ENCODE measurements around the gene SLC35B2. TPM values are rescaled to one million over a fixed set of nuclear protein-coding genes. Genes with fewer than 3 reads are reported as not detected.
A peak's percentile ranks its signal among the peaks of the same experiment; 100 is the strongest.

The SLC35B2 gene
- total RNA-seq, 2 experiments from 2014 or later, result 13.9 to 16.5 TPM

DNA sequence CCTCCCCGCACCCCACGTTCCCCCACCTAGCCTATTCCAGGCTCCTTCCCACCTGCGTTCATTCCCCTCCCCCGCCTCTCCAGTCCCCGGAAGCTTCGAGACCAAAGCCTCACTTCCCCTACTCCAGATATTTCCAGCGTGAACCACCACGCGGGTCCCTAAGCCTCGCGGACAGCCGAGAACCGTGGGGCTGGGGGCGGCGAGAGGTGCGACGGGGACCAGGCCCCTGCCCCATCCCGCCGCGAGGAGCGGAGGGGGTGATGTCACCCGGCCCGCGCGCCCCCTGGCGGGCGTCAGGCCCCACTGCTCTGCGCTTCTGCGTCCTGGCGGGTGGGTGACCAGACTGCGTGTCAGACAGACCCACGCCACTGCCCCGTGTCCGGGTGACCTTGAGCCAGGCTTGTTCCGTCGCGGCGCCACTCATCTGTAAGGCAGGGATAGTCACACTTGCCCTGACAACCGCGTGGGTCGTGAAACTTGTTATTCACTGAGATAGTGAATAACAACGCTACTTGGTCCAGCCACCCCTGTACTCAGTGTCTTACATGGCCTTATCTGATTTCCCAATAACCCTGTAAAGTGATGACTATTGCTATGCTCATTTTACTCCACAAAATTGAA is 19.4 kb downstream of the SLC35B2 start:
- peak overlapping the region; percentile 57 for H3K4me3 ChIP-seq (ENCODE audit: low read depth, low read length, poor library complexity, severe bottlenecking)

DNA sequence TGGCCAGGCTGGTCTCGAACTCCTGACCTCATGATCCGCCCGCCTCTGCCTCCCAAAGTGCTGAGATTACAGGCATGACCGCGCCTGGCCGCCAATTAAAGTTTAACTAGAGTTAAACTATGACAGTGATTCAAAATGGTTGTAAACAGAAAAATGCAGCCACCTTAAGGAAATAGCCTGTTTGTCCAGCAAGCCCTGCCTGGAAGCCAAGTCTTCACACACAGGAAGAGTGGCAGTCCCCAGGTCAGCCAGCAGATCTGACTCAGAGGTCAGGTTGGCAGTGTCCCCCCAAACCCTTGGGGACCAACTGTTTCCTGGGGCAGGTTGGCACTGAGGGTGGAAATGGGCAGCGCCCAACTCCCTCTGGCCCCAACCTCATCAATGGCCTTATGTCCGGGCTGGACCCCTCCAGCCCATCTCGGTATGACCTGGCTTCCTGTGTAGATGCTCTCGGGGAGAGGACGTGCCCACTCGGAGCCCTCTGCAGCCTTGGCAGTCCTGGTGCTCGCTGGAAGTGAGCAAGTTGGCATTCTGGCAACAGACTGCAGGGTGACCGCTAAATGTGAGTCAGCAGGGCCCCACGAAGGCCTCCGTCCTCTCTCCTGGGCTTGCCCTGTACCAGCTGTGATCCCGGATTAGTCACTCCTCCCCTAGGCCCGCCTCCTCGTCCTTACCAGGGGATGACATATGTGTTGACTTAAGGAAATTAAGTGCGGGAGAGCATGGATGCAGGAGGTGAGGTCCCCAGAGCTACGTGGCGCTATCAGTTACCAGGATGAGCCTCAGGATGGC is 20.1 kb downstream of the SLC35B2 start:
- Histone ChIP-seq H3K4me3 (ENCODE audit: low read depth, low read length, poor library complexity, severe bottlenecking) (peak overlapping the region; percentile 57), H3K4me1 (ENCODE audit: insufficient read depth, low read length, poor library complexity, severe bottlenecking) (peaks cover 24% of the 10 kb centered on the region), H4K20me1 (ENCODE audit: insufficient read depth, low read length) (no peaks in the 10 kb centered on the region), H3K36me3 (ENCODE audit: insufficient read depth, low read length) (peaks cover 39% of the 10 kb centered on the region; the same call in 1 of the 2 replicates), H3K9me2 (ENCODE audit: insufficient read depth, low read length) (no peaks in the 10 kb centered on the region), H3K4me2 (ENCODE audit: low read length) (peak overlapping the region; percentile 84), H2AFZ (ENCODE audit: low read length) (peak overlapping the region; percentile 72), H3K79me2 (ENCODE audit: insufficient read depth, low read depth, low read length) (no peaks in the 10 kb centered on the region), H3K9me3 (ENCODE audit: low read length) (no peaks in the 10 kb centered on the region), H3K27ac (ENCODE audit: low read depth, low read length, poor library complexity, severe bottlenecking) (no peak overlapping the region)
- POLR2A ChIA-PET, result interaction anchor here (0.6 kb wide), 1 partner anchor 19 kb away, joined by 4 read pairs; no protein-coding TSS in a partner anchor
- DNase-seq (ENCODE audit: low spot score), result peak; percentile 33
- no peak for TF ChIP-seq EZH2phosphoT487 (IDR thresholded peaks at IDR 0.05; ENCODE audit: borderline replicate concordance, low read depth, low read length)
- TF ChIP-seq, protein P1, sequence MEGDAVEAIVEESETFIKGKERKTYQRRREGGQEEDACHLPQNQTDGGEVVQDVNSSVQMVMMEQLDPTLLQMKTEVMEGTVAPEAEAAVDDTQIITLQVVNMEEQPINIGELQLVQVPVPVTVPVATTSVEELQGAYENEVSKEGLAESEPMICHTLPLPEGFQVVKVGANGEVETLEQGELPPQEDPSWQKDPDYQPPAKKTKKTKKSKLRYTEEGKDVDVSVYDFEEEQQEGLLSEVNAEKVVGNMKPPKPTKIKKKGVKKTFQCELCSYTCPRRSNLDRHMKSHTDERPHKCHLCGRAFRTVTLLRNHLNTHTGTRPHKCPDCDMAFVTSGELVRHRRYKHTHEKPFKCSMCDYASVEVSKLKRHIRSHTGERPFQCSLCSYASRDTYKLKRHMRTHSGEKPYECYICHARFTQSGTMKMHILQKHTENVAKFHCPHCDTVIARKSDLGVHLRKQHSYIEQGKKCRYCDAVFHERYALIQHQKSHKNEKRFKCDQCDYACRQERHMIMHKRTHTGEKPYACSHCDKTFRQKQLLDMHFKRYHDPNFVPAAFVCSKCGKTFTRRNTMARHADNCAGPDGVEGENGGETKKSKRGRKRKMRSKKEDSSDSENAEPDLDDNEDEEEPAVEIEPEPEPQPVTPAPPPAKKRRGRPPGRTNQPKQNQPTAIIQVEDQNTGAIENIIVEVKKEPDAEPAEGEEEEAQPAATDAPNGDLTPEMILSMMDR (conservative IDR thresholded peaks at IDR 0.05; ENCODE audit: low read length), result no peak
- no TSS peak for BruUV-seq (replicated peaks)
- CTCF ChIA-PET (ENCODE audit: unreplicated experiment), result interaction anchor here (1.6 kb wide), 1 partner anchor 13 kb away, joined by 7 read pairs; no protein-coding TSS in a partner anchor
- intact Hi-C loops (cut with micrococcal nuclease; ENCODE audit: unreplicated experiment), result loop anchor here (1.0 kb wide), 1 partner anchor 14 kb away; the partner anchor contains the start of gene SLC29A1

More for the DNA sequence above, 19.4 kb downstream of the SLC35B2 start:
- ChIA-PET CTCF (ENCODE audit: unreplicated experiment) (interaction anchor here (1.6 kb wide), 1 partner anchor 14 kb away, joined by 7 read pairs; no protein-coding TSS in a partner anchor), POLR2A (no interaction called here)
- Histone ChIP-seq H2AFZ (ENCODE audit: low read length) (peak overlapping the region; percentile 72), H3K9me2 (ENCODE audit: insufficient read depth, low read length) (no peaks in the 10 kb centered on the region), H3K9me3 (ENCODE audit: low read length) (no peaks in the 10 kb centered on the region), H3K36me3 (ENCODE audit: insufficient read depth, low read length) (peaks cover 32% of the 10 kb centered on the region; the same call in 1 of the 2 replicates), H3K79me2 (ENCODE audit: insufficient read depth, low read depth, low read length) (no peaks in the 10 kb centered on the region), H4K20me1 (ENCODE audit: insufficient read depth, low read length) (no peaks in the 10 kb centered on the region), H3K4me1 (ENCODE audit: insufficient read depth, low read length, poor library complexity, severe bottlenecking) (peaks cover 22% of the 10 kb centered on the region), H3K27ac (ENCODE audit: low read depth, low read length, poor library complexity, severe bottlenecking) (no peak overlapping the region), H3K4me2 (ENCODE audit: low read length) (peak overlapping the region; percentile 84)
- TF ChIP-seq, protein P1 (conservative IDR thresholded peaks at IDR 0.05; ENCODE audit: low read length), result peak; percentile 96
- no peak for TF ChIP-seq EZH2phosphoT487 (IDR thresholded peaks at IDR 0.05; ENCODE audit: borderline replicate concordance, low read depth, low read length)
- BruUV-seq (replicated peaks), result no TSS peak
- intact Hi-C loops (cut with micrococcal nuclease; ENCODE audit: unreplicated experiment), result loop anchor here (1.0 to 2.0 kb wide), 3 partner anchors 15 to 141 kb away; partner anchors contain the start of gene SLC29A1
- peak; percentile 84 for DNase-seq (ENCODE audit: low spot score)

All from OCI-LY7 (cell line).